NB4 (cell line): ENCODE data around the gene KCTD15.

Experiments used
- DNase-seq: peaks from one replicate; pipeline ENCODE4 v3.0.0; 2010; ENCODE audit warnings: low read depth
- H3K4me3 ChIP-seq: one replicate; pipeline ENCODE4 v1.5.1; 2011; ENCODE audit warnings: mild to moderate bottlenecking, low read depth, low read length, moderate library complexity
- MAX ChIP-seq: IDR thresholded peaks from 2 replicates; pipeline ENCODE4 v1.6.1; 2011; ENCODE audit warnings: low read depth, low read length
- MYC ChIP-seq: IDR thresholded peaks from 2 replicates; pipeline ENCODE4 v1.6.1; 2011; ENCODE audit warnings: low read depth, low read length
- POLR2A ChIP-seq: IDR thresholded peaks from 2 replicates; pipeline ENCODE4 v1.6.1; 2011; ENCODE audit warnings: mild to moderate bottlenecking; ENCODE audit not compliant: insufficient read length; ENCODE audit errors: extremely low read depth
- TF ChIP-seq, protein P1 (sequence below): IDR thresholded peaks from one replicate; pipeline ENCODE4 v1.5.1; 2012; ENCODE audit warnings: low read depth, low read length

KCTD15 gene

DNA sequence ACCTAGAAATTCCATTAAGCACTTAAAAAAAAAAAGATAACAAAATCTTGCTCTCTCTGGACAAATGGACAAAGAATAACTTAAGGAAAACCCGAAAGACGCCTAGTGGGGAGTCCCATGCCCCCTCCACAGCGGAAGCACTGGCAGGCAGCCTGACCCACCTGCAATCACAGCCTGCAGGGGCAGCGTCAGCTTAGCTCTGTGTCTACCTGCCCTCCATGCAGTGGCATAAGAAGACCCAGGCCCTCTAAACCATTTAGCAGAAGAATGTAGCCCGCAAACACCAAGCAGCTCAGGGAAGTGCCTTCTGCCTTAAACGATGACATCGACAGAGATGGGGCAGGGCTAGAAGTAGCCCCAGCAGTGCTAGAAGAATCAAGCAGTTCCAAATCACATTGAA is 36.0 kb downstream of the KCTD15 start:
- TF ChIP-seq MYC = no peak
- TF ChIP-seq MAX = no peak
- TF ChIP-seq, protein P1, sequence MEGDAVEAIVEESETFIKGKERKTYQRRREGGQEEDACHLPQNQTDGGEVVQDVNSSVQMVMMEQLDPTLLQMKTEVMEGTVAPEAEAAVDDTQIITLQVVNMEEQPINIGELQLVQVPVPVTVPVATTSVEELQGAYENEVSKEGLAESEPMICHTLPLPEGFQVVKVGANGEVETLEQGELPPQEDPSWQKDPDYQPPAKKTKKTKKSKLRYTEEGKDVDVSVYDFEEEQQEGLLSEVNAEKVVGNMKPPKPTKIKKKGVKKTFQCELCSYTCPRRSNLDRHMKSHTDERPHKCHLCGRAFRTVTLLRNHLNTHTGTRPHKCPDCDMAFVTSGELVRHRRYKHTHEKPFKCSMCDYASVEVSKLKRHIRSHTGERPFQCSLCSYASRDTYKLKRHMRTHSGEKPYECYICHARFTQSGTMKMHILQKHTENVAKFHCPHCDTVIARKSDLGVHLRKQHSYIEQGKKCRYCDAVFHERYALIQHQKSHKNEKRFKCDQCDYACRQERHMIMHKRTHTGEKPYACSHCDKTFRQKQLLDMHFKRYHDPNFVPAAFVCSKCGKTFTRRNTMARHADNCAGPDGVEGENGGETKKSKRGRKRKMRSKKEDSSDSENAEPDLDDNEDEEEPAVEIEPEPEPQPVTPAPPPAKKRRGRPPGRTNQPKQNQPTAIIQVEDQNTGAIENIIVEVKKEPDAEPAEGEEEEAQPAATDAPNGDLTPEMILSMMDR = no peak
- no peak for TF ChIP-seq POLR2A
- no peak for DNase-seq
- H3K4me3 ChIP-seq = no peak overlapping the region

- no peak for DNase-seq
- no peak overlapping the region for H3K4me3 ChIP-seq
- TF ChIP-seq POLR2A (no peak), MAX (no peak), MYC (no peak)
- TF ChIP-seq, protein P1 = no peak
Observed at GRCh38 chr19:33840382-33840781, 43.7 kb downstream of the KCTD15 start.

GRCh38 chr19:33840783-33841182 is 44.1 kb downstream of the KCTD15 start:
- no peak for TF ChIP-seq MAX
- no peak for TF ChIP-seq MYC
- TF ChIP-seq POLR2A = no peak
- TF ChIP-seq, protein P1 = no peak
- DNase-seq = no peak
- H3K4me3 ChIP-seq = no peak overlapping the region

- H3K4me3 ChIP-seq = no peak overlapping the region
- DNase-seq = no peak
- TF ChIP-seq POLR2A (no peak), MYC (no peak), MAX (no peak)
- TF ChIP-seq, protein P1 = no peak
Observed at GRCh38 chr19:33841685-33842084, 45.0 kb downstream of the KCTD15 start.

DNA sequence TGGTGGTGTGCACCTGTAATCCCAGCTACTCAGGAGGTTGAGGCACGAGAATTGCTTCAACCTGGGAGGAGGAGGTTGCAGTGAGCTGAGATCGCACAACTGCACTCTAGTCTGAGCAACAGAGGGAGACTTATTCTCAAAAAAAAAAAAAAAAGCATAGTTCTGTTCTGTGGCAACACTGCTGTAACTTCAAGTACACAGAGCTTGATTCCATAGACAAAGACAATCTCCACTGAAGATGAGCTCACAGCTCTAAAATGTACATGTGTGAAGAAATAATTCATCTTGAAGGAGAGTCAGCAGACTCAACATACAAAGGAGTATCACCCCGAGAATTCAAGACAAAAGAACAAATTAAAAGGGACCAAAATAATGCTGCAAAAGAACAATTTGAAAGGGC is 47.8 kb downstream of the KCTD15 start:
- no peak overlapping the region for H3K4me3 ChIP-seq
- no peak for DNase-seq
- no peak for TF ChIP-seq MAX
- TF ChIP-seq POLR2A = no peak
- TF ChIP-seq, protein P1 = no peak
- TF ChIP-seq MYC = no peak

DNA sequence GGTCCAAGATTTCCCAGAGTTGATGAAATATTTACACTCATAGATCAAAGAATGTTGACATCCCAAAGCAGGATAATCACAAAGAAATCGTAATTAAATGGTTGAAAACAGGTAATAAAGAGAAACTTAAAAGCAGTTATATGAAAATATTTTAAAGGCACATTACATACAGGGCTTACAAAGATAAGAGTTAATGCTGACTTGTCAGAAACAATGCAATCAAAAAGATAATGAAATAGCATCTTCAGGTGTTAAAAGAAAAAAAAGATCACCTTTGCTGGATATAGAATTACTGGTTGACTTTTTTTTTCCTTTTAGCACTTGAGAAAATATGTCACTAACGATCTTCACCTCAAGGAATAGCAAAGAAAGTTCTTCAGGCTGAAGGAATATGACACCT is 48.8 kb downstream of the KCTD15 start:
- no peak for DNase-seq
- H3K4me3 ChIP-seq = no peak overlapping the region
- TF ChIP-seq POLR2A (no peak), MAX (no peak), MYC (no peak)
- TF ChIP-seq, protein P1 = no peak
